Measurements from ENCODE around the gene FANK1.
"Not testable (repeated sequence)": the region's sequence is repeated elsewhere in the genome, so short reads cannot be mapped to it uniquely, and the experiment has no call there.

Gene FANK1

DNA sequence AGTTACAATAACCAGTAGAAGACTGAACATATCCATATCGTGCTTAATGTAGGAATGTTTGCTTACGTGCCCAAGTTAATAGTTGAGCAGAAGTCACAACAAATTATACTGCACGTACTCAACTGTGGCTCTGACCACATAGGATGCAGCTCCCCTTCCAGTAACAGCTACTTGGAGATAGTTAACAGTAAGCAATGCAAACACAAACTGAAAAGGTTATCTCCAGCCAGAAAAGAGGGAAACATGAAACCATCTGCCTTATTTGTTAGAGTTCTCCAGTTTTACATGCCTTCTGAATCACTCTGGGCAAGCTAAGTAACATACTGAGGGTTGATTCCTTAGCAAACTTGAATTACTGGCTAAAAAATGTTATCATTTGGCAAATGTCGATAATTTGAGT lies 25.0 kb upstream of the FANK1 start:
- no peak overlapping the region for H3K4me3 ChIP-seq (ENCODE audit: low read length)
- TF ChIP-seq ZNF274 (IDR thresholded peaks at IDR 0.05; ENCODE audit: low read depth, low read length): no peak

GRCh38 chr10:125878957-125879835 lies 17.2 kb upstream of the FANK1 start:
- no peak for TF ChIP-seq ZNF274 (IDR thresholded peaks at IDR 0.05; ENCODE audit: low read depth, low read length)
- H3K4me3 ChIP-seq (ENCODE audit: low read length): no peak overlapping the region

DNA sequence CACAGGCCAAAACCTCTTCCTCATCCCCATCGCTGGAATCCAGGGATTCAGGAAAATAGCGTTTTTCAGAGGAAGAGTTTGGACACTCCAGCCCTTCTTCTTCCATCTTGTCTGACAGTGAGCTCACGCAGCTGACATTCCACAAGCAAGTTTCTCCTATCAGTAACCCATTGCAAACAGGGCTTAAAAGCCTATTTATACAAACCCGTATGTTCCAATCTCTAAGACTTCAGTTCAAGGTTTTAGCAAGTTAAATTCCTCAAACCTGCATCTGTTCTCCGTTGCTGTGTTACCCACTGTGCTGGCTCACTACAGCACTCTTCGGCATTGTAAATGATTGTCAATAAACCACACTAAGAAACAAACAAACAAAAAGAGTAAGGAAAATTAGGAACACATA lies 15.6 kb upstream of the FANK1 start:
- H3K4me3 ChIP-seq (ENCODE audit: low read length): no peak overlapping the region
- TF ChIP-seq ZNF274 (IDR thresholded peaks at IDR 0.05; ENCODE audit: low read depth, low read length): no peak

DNA sequence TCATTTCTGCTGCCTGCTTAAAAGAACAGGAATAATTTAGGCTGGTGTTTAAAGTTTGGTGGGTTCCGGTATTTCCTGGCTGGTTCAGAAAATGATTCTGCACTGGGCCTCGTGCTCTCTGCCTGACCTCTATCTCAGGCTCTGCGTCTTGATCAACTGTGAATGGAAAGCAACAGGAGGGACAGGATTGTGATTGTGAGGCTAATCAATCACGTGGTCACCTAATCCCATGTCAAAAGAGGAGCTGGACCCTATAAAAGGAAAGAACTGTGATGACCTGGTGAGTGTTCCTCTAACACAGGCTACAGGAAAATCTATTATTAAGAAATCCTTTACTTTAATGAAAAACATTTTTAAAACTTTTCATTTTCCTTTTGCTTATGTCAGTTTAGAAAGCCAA lies 15.2 kb upstream of the FANK1 start, which contains the start of gene DHX32:
Gene DHX32, minus strand, starts transcription at position 101 of the 400 bp plus-strand sequence. CDS start 468 bp downstream, outside the sequence.
- H3K4me3 ChIP-seq (ENCODE audit: low read length): no peak within 1 kb of the TSS

DNA sequence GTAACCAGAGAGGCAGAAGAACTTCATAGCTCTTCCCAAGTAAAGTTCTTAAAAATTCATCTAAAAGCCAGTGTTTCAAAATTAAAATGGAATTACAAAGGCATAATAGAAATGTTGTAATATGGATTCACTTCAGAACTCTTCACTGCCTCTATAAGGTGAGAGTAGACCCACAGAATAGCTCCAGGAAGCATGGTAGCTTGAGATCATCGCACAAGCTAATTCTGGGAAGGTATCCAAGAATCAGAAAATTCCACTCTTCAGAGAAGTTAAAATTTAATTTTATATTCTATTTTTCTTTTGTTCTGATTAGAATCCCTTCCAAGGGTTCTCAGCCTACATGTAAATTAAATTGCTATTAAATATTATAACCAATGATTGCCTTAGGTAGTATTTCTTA lies 13.8 kb upstream of the FANK1 start:
- TF ChIP-seq ZNF274 (IDR thresholded peaks at IDR 0.05; ENCODE audit: low read depth, low read length): no peak

More for the DNA sequence above, 15.2 kb upstream of the FANK1 start, which contains the start of gene DHX32:
- no peak for TF ChIP-seq ZNF274 (IDR thresholded peaks at IDR 0.05; ENCODE audit: low read depth, low read length)

DNA sequence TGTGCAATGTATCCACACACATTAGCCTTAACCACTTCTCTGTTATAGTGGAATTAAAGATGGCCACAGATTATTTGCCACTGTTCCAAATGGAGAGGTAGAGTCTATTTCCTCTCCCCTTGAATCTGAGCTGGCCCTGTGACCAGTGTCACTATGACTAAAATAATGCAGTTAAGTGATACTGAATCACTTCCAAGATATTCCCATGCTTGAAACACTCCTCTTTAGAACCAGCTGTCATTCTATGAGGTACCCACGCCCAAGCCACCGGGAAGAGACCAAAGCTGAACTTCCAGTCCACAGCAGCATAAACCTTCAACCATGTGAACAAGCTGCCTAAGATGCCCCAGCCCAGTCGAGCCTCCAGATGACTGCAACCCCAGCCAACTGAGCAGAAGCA lies 13.2 kb upstream of the FANK1 start:
- TF ChIP-seq ZNF274 (IDR thresholded peaks at IDR 0.05; ENCODE audit: low read depth, low read length): no peak
- no peak overlapping the region for H3K4me3 ChIP-seq (ENCODE audit: low read length)

More for the DNA sequence above, 13.8 kb upstream of the FANK1 start:
- no peak overlapping the region for H3K4me3 ChIP-seq (ENCODE audit: low read length)

GRCh38 chr10:125886914-125887512 lies 9.4 kb upstream of the FANK1 start:
- TF ChIP-seq ZNF274 (IDR thresholded peaks at IDR 0.05; ENCODE audit: low read depth, low read length): no peak
- no peak overlapping the region for H3K4me3 ChIP-seq (ENCODE audit: low read length)

DNA sequence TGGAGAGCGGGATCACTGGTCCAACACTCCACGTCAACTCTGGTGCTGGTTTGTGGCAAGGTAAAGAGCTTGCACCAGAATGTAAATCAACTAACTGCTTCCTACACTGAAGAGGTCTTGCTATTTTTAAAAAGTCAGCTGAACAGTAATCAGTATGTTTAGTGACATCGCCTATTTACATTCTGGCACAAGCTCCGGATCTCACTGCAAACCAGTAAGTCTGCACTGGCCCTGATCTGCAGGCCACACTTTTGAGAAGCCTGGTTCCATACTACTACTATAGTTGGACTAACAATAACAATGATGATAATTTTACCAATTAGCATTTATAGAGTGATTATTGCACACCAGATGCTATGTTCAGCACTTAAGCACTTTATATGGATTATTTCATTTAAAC lies 6.9 kb upstream of the FANK1 start:
- H3K4me3 ChIP-seq (ENCODE audit: low read length): not testable (repeated sequence)

- not testable (repeated sequence) for H3K4me3 ChIP-seq (ENCODE audit: low read length)
These were observed 4.0 kb upstream of the FANK1 start for GRCh38 chr10:125892402-125892801.

DNA sequence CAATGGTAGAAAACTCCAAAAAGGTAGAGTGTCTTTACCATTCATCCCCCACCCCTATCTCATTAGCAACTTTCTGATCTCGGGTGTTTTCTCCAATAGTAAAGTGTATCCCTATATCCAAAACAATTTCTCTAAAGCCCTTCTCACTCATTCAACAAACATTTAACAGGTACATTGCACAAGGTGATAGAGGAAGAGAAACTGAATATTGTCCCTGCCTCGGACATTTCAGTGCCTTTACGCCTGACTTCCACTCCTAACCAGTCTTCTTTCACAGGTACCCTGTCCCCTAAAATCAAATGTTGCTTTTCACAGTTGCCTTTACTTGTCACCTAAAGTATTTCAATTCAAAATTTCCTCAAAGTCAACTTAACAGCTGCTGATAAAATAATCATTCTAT lies 2.2 kb upstream of the FANK1 start:
- not testable (repeated sequence) for H3K4me3 ChIP-seq (ENCODE audit: low read length)

- peak overlapping the region; percentile 88 for H3K4me3 ChIP-seq (ENCODE audit: low read length)
These were observed 955 bp upstream of the FANK1 start for GRCh38 chr10:125895130-125896087.

- not testable (repeated sequence) for H3K4me3 ChIP-seq (ENCODE audit: low read length)
These were observed 953 bp downstream of the FANK1 start for GRCh38 chr10:125897317-125897716.

DNA sequence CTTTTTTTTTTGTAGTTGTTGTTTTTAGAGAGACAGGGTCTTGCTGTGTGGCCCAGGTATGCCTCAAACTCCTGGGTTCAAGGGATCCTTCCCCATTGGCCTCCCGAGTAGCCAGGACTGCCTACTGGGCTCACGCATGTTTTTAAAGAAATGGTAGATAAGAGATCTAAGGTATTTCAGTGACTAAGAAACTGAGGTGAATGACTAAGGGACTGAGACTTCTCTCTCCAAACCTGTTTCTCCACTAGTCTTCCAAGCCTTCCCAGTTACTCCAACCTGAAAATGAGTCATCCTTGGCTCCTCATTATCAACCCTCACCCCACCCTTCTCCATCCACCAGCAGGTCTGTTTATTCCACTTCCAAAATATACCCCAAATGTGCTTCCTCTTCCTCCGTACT lies 4.6 kb downstream of the FANK1 start:
- H3K4me3 ChIP-seq (ENCODE audit: low read length): not testable (repeated sequence)

DNA sequence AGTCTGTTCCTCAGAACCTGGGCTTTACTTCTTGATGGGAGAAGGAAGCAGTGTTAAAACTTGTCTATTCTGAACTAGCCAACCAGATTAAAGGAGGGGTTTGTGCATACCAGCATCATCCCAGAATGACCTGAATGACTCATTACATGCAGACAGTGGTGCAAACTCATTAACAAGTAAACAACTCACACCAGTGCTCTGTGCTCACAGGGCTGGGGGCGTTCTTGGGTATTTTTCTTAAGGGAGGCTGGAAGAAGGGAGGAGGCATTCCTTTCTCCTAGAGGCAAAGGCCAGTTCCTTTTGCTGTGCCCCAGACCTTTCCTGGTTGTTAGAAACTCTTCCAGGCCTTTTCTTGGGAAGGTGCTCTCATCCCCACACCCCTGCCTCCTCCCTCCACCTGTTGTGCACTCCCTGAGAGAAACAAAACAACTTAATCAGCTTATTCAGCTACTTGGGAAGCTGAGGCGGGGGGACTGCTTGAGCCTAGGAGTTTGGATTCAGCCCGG lies 6.8 kb downstream of the FANK1 start:
- not testable (repeated sequence) for H3K4me3 ChIP-seq (ENCODE audit: low read length)

GRCh38 chr10:125905069-125905994 lies 9.0 kb downstream of the FANK1 start:
- not testable (repeated sequence) for H3K4me3 ChIP-seq (ENCODE audit: low read length)

- H3K4me3 ChIP-seq (ENCODE audit: low read length): not testable (repeated sequence)
These were observed 11.2 kb downstream of the FANK1 start for GRCh38 chr10:125907598-125907997.

- H3K4me3 ChIP-seq (ENCODE audit: low read length): not testable (repeated sequence)
These were observed 12.4 kb downstream of the FANK1 start for GRCh38 chr10:125908813-125909212.

- not testable (repeated sequence) for H3K4me3 ChIP-seq (ENCODE audit: low read length)
These were observed 13.1 kb downstream of the FANK1 start for GRCh38 chr10:125909491-125909890.
